HG02623 (cell line): Measurements from ENCODE around the gene C6orf62.
"Not testable (repeated sequence)": the region's sequence is repeated elsewhere in the genome, so short reads cannot be mapped to it uniquely, and the experiment has no call there.

Experiments used
- ATAC-seq: cut with Tn5 transposase; IDR thresholded peaks from one replicate; pipeline ENCODE4 v1.9.1; 2021; ENCODE audit warnings: moderate library complexity; ENCODE audit not compliant: unreplicated experiment

Gene C6orf62

GRCh38 chr6:24743265-24743943 is 24.4 kb upstream of the C6orf62 start:
- ATAC-seq: peak; percentile 86

- ATAC-seq: no peak
These were observed 23.3 kb upstream of the C6orf62 start for GRCh38 chr6:24742216-24742738.

- ATAC-seq: no peak
These were observed 21.9 kb upstream of the C6orf62 start for GRCh38 chr6:24740861-24741260.

GRCh38 chr6:24738741-24739140 is 19.8 kb upstream of the C6orf62 start:
- no peak for ATAC-seq

- ATAC-seq: not testable (repeated sequence)
These were observed 15.8 kb upstream of the C6orf62 start for GRCh38 chr6:24734710-24735109.

GRCh38 chr6:24734166-24734565 is 15.2 kb upstream of the C6orf62 start:
- ATAC-seq: no peak

- ATAC-seq: not testable (repeated sequence)
These were observed 12.6 kb upstream of the C6orf62 start for GRCh38 chr6:24731456-24732134.

GRCh38 chr6:24730653-24731052 is 11.7 kb upstream of the C6orf62 start:
- ATAC-seq: not testable (repeated sequence)

GRCh38 chr6:24723270-24723669 is 4.3 kb upstream of the C6orf62 start:
- ATAC-seq: no peak

- peak; percentile 41 for ATAC-seq
These were observed 2.7 kb upstream of the C6orf62 start for GRCh38 chr6:24721461-24722215.

- ATAC-seq: peak; percentile 83
These were observed 1.9 kb upstream of the C6orf62 start for GRCh38 chr6:24720604-24721460.

- ATAC-seq: no peak
These were observed 1.2 kb upstream of the C6orf62 start for GRCh38 chr6:24720131-24720603.

- no peak for ATAC-seq
These were observed 367 bp downstream of the C6orf62 start for GRCh38 chr6:24718449-24719124.

- ATAC-seq: not testable (repeated sequence)
These were observed 2.3 kb downstream of the C6orf62 start for GRCh38 chr6:24716602-24717148.

- no peak for ATAC-seq
These were observed 8.2 kb downstream of the C6orf62 start for GRCh38 chr6:24710519-24711303.

- no peak for ATAC-seq
These were observed 9.8 kb downstream of the C6orf62 start for GRCh38 chr6:24709014-24709711.

- no peak for ATAC-seq
These were observed 10.3 kb downstream of the C6orf62 start for GRCh38 chr6:24708612-24709011.

- ATAC-seq: no peak
These were observed 14.5 kb downstream of the C6orf62 start for GRCh38 chr6:24704468-24704867.
